Measurements from ENCODE around the gene C1orf167.

C1orf167 gene

DNA sequence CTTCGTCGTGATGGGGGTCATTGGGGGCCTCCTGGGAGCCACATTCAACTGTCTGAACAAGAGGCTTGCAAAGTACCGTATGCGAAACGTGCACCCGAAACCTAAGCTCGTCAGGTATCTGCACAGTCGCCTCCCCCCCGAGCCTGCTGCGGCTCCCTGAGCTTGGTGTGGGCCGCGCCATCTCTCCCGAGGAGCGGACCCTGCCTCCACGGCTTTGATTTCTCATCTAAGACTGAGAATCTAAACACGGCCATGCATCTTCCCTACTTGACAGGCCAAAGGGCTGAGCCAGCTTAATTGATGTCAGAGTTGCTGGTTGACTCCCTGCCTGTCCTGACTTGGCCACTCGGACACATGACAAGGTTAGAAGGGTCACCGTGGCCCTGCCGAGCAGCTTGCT, 66.5 kb downstream of the C1orf167 start:
- no peaks in the 10 kb centered on the region for H3K4me1 ChIP-seq (ENCODE audit: control insufficient read depth, low read length)
- H4K20me1 ChIP-seq (ENCODE audit: control insufficient read depth, insufficient read depth, low read depth, low read length): no peaks in the 10 kb centered on the region; the same call in 1 of the 2 replicates
- peaks cover 84% of the 10 kb centered on the region for H3K36me3 ChIP-seq (ENCODE audit: control insufficient read depth, low read length)

GRCh38 chr1:11831945-11832725, 70.1 kb downstream of the C1orf167 start:
- Histone ChIP-seq H3K36me3 (ENCODE audit: control insufficient read depth, low read length) (peaks cover 90% of the 10 kb centered on the region), H3K27me3 (ENCODE audit: control insufficient read depth, low read length) (no peaks in the 10 kb centered on the region), H3K9me3 (ENCODE audit: control insufficient read depth, insufficient read depth, low read length) (no peaks in the 10 kb centered on the region), H3K4me1 (ENCODE audit: control insufficient read depth, low read length) (no peaks in the 10 kb centered on the region), H3K4me2 (ENCODE audit: low read length) (no peak overlapping the region), H3K9me2 (replicated peaks; ENCODE audit: control insufficient read depth, low read length) (no peaks in the 10 kb centered on the region), H3K27ac (ENCODE audit: low read depth, low read length) (no peak overlapping the region), H3F3A (ENCODE audit: control insufficient read depth, insufficient read depth) (no peaks in the 10 kb centered on the region; the same call in 1 of the 2 replicates), H3K4me3 (ENCODE audit: low read length) (no peak overlapping the region), H4K20me1 (ENCODE audit: control insufficient read depth, insufficient read depth, low read depth, low read length) (no peaks in the 10 kb centered on the region; the same call in 1 of the 2 replicates), H3K79me2 (ENCODE audit: control insufficient read depth, low read length) (no peaks in the 10 kb centered on the region)
- no peak for TF ChIP-seq EZH2phosphoT487 (IDR thresholded peaks at IDR 0.05; ENCODE audit: borderline replicate concordance, low read length)
- TF ChIP-seq, protein P1, sequence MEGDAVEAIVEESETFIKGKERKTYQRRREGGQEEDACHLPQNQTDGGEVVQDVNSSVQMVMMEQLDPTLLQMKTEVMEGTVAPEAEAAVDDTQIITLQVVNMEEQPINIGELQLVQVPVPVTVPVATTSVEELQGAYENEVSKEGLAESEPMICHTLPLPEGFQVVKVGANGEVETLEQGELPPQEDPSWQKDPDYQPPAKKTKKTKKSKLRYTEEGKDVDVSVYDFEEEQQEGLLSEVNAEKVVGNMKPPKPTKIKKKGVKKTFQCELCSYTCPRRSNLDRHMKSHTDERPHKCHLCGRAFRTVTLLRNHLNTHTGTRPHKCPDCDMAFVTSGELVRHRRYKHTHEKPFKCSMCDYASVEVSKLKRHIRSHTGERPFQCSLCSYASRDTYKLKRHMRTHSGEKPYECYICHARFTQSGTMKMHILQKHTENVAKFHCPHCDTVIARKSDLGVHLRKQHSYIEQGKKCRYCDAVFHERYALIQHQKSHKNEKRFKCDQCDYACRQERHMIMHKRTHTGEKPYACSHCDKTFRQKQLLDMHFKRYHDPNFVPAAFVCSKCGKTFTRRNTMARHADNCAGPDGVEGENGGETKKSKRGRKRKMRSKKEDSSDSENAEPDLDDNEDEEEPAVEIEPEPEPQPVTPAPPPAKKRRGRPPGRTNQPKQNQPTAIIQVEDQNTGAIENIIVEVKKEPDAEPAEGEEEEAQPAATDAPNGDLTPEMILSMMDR (IDR thresholded peaks at IDR 0.05; ENCODE audit: low read depth, low read length, poor library complexity, severe bottlenecking): no peak

More for the DNA sequence above, 66.5 kb downstream of the C1orf167 start:
- no peaks in the 10 kb centered on the region for H3K9me3 ChIP-seq (ENCODE audit: control insufficient read depth, insufficient read depth, low read length)
- no peaks in the 10 kb centered on the region for H3K9me2 ChIP-seq (replicated peaks; ENCODE audit: control insufficient read depth, low read length)
- no peaks in the 10 kb centered on the region for H3K27me3 ChIP-seq (ENCODE audit: control insufficient read depth, low read length)
- H3K79me2 ChIP-seq (ENCODE audit: control insufficient read depth, low read length): no peaks in the 10 kb centered on the region
- TF ChIP-seq, protein P1 (IDR thresholded peaks at IDR 0.05; ENCODE audit: low read depth, low read length, poor library complexity, severe bottlenecking): no peak
- TF ChIP-seq EZH2phosphoT487 (IDR thresholded peaks at IDR 0.05; ENCODE audit: borderline replicate concordance, low read length): no peak
- H3K27ac ChIP-seq (ENCODE audit: low read depth, low read length): no peak overlapping the region
- no peaks in the 10 kb centered on the region for H3F3A ChIP-seq (ENCODE audit: control insufficient read depth, insufficient read depth)
- no peak overlapping the region for H3K4me3 ChIP-seq (ENCODE audit: low read length)
- no peak overlapping the region for H3K4me2 ChIP-seq (ENCODE audit: low read length)

- Histone ChIP-seq H3K4me2 (ENCODE audit: low read length) (no peak overlapping the region), H4K20me1 (ENCODE audit: control insufficient read depth, insufficient read depth, low read depth, low read length) (no peaks in the 10 kb centered on the region; the same call in 1 of the 2 replicates), H3K4me1 (ENCODE audit: control insufficient read depth, low read length) (peaks cover 3% of the 10 kb centered on the region; the same call in 1 of the 2 replicates), H3K4me3 (ENCODE audit: low read length) (no peak overlapping the region), H3K27me3 (ENCODE audit: control insufficient read depth, low read length) (no peaks in the 10 kb centered on the region), H3K9me3 (ENCODE audit: control insufficient read depth, insufficient read depth, low read length) (no peaks in the 10 kb centered on the region), H3K79me2 (ENCODE audit: control insufficient read depth, low read length) (no peaks in the 10 kb centered on the region), H3F3A (ENCODE audit: control insufficient read depth, insufficient read depth) (no peaks in the 10 kb centered on the region; the same call in 1 of the 2 replicates), H3K9me2 (replicated peaks; ENCODE audit: control insufficient read depth, low read length) (no peaks in the 10 kb centered on the region), H3K27ac (ENCODE audit: low read depth, low read length) (no peak overlapping the region), H3K36me3 (ENCODE audit: control insufficient read depth, low read length) (peaks cover 92% of the 10 kb centered on the region)
- no peak for TF ChIP-seq EZH2phosphoT487 (IDR thresholded peaks at IDR 0.05; ENCODE audit: borderline replicate concordance, low read length)
- TF ChIP-seq, protein P1 (IDR thresholded peaks at IDR 0.05; ENCODE audit: low read depth, low read length, poor library complexity, severe bottlenecking): no peak
Measured at GRCh38 chr1:11833497-11833896, 71.5 kb downstream of the C1orf167 start.

Measured in DOHH2 (cell line).